Keratinocyte (primary cell): ENCODE results near the gene PMIS2.

ENCODE experiments used
- CTCF ChIP-seq, 3 experiments: IDR thresholded peaks in 1 of 3; conservative IDR thresholded peaks in 1 of 3; optimal IDR thresholded peaks in 1 of 3; 2 replicates in 2 of 3; 3 replicates in 1 of 3; pipeline versions ENCODE3 to v1.5.1; 2011; ENCODE audit warnings: low read length in 3 of 3, mild to moderate bottlenecking in 3 of 3, moderate library complexity in 2 of 3, control low read depth in 1 of 3, inconsistent platforms in 1 of 3; ENCODE audit not compliant: insufficient read depth in 2 of 3; ENCODE audit errors: extremely low read depth in 1 of 3
- EZH2 ChIP-seq: IDR thresholded peaks from one replicate; pipeline ENCODE4 v1.6.1; 2012; ENCODE audit warnings: inconsistent platforms, mild to moderate bottlenecking, low read length, moderate library complexity

- TF ChIP-seq CTCF (optimal IDR thresholded peaks at IDR 0.05 in 1 of 3, IDR thresholded peaks at IDR 0.05 in 1 of 3, conservative IDR thresholded peaks at IDR 0.05 in 1 of 3; ENCODE audit: extremely low read depth in 1 of 3, insufficient read depth in 2 of 3, low read length in 3 of 3): no peak
- TF ChIP-seq EZH2: no peak
Observed at GRCh38 chr19:35552534-35553384, 33.2 kb upstream of the PMIS2 start.
